GM12874 (cell line): ENCODE measurements around the gene SNRPA.

ENCODE experiments used
- TF ChIP-seq, protein P1 (sequence below): IDR thresholded peaks from 2 replicates; pipeline ENCODE4 v1.5.1; 2011; ENCODE audit warnings: low read depth, mild to moderate bottlenecking, control low read depth, low read length, moderate library complexity; ENCODE audit not compliant: insufficient read depth

The SNRPA gene

GRCh38 chr19:40799558-40800338 lies 48.7 kb downstream of the SNRPA start:
- TF ChIP-seq, protein P1, sequence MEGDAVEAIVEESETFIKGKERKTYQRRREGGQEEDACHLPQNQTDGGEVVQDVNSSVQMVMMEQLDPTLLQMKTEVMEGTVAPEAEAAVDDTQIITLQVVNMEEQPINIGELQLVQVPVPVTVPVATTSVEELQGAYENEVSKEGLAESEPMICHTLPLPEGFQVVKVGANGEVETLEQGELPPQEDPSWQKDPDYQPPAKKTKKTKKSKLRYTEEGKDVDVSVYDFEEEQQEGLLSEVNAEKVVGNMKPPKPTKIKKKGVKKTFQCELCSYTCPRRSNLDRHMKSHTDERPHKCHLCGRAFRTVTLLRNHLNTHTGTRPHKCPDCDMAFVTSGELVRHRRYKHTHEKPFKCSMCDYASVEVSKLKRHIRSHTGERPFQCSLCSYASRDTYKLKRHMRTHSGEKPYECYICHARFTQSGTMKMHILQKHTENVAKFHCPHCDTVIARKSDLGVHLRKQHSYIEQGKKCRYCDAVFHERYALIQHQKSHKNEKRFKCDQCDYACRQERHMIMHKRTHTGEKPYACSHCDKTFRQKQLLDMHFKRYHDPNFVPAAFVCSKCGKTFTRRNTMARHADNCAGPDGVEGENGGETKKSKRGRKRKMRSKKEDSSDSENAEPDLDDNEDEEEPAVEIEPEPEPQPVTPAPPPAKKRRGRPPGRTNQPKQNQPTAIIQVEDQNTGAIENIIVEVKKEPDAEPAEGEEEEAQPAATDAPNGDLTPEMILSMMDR: no peak

GRCh38 chr19:40800339-40800996 lies 49.5 kb downstream of the SNRPA start:
- TF ChIP-seq, protein P1: no peak

DNA sequence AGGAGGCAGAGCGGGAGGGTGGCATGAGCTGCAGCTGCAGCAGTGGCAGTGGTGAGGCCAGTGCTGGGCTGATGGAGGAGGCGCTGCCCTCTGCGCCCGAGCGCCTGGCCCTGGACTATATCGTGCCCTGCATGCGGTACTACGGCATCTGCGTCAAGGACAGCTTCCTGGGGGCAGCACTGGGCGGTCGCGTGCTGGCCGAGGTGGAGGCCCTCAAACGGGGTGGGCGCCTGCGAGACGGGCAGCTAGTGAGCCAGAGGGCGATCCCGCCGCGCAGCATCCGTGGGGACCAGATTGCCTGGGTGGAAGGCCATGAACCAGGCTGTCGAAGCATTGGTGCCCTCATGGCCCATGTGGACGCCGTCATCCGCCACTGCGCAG lies 50.0 kb downstream of the SNRPA start:
- TF ChIP-seq, protein P1: no peak

DNA sequence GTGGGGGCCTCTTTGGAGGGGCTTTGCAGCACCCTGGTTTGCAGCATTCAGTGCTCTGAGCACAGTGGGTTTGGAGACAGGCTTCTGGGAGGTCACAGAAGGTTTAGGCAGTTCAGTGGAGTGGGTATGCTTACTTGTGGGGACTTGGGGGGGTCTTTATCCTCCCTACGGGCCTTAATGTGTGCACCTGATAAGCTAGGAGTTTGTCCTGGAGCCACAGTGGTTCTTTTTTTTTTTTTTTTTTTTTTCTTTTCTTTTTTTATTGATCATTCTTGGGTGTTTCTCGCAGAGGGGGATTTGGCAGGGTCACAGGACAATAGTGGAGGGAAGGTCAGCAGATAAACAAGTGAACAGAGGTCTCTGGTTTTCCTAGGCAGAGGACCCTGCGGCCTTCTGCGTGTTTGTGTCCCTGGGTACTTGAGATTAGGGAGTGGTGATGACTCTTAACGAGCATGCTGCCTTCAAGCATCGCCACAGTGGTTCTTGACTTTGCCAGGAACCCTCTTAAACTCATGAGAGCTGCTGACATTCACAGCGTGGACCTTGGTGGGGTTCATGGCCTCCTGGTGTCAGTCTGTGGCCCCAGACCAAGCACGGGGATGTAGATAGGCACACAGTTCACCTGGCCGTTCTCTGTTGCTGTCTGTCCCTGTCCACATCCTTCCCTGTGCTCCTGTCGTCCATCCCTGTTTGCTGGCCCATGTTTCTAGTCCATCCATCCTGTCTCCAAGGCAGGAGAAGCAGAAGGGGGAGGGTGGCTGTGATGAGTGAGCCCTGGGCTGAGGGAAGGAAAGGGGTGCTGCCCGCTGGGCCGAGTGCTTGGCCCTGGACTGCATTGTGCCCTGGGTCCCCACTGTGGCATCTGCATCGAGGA lies 50.7 kb downstream of the SNRPA start:
- TF ChIP-seq, protein P1: no peak

DNA sequence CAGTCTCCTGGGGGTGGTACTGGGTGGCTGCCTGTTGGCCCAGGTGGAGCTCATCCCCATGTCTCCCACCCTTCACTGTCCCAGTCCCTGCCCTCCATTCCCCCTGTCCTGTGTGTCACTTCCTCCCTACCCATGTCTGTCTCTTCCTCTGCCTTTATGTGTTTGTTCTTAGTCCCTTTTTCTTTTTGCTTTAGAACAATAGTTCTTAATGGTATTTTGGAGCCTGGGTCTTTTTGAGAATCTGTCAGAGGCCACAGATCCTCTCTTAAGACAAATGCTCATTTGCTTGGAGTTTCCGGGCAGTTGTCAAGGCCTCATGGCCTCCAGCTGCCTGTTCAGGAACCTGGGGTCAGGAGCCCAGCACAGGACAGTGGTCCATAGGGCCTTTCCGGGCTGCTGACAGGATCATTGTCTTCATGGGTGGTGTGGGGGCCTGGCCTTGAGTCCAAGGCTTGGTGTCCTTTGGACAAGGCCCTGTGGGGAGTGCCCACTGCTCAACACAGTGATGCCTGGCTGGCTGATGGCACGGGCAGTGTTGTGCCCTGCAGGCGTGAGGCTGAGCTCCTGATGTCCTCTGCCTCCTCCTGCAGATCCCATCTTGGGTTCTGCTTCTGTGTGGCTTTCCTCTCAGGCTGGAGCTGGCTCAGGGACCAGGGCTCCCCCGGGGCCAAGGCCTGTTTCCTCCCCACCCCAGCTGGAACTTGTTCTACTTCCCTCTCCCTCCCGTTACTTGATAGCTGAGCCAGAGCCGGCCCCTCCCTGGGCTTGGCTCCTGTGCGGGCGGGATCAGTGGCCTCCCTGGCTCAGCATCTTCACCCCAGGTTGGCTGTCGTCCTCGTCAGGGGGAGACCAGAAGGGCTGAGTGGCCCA lies 51.5 kb downstream of the SNRPA start:
- TF ChIP-seq, protein P1: no peak

DNA sequence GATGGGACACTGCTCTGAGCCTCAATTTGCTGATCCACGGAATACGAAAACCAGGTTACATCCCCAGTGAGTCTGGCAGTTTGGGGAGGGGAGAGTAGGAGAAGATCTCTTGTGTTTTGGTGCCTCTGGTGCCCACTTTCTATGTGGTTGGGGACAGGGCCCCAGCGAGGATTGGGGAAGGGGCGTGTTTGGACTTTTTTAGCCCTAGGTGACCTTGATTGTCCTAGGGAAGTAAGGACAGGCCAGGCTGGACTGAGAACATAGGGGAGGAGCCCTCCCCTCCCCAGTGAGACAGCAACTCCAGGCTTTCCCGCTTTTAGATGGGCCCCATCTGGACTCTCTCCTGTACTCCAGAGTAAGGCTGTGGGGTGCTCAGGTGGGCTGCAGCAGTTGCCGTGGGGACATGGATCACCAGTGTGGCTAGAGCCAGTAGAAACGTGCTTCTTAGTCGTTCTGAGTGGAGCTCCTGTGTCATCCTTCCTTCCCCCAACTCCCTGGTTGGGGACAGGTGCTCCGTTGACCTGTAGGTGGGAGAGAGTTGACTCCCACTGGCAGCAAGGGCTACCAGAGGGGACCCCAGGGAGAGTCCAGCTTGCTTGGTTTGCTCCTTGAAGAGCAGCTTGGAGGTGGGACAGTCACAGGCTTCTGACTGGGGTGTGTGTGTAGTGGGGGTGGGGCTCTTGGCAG lies 52.3 kb downstream of the SNRPA start:
- TF ChIP-seq, protein P1: no peak
